K562 (cell line): ENCODE measurements around the gene MARCHF11. TPM values are rescaled to one million over a fixed set of nuclear protein-coding genes. Genes with fewer than 3 reads are reported as not detected.

ENCODE experiments used
- ATAC-seq: fragments of 200-7000 bp; cut with Tn5 transposase; 3 replicates; pipeline ENCODE4 v1.9.1; 2020; ENCODE audit warnings: moderate library complexity
- BruUV-seq: library from RNA; stranded (reverse); fragments of 400-500 nt; replicated peaks from 2 replicates; lab custom pipeline; 2021; lab: Mats Ljungman, UMichigan
- CTCF ChIA-PET: fragments of 300-600 bp; formaldehyde crosslinking; extraction: SDS; loops from one replicate; lab custom pipeline; 2021; ENCODE audit warnings: low intra/inter-chr PET ratio; lab: Yijun Ruan, JAX
- POLR2A ChIA-PET: fragments of 300-600, 350-650 bp; sonication (Branson Sonifier 250); formaldehyde crosslinking; extraction: SDS; loops from one replicate; lab custom pipeline; 2021; ENCODE audit warnings: antibody characterized with exemption, inconsistent platforms; lab: Yijun Ruan, JAX
- DNase-seq, 4 experiments: peaks; one replicate each; pipeline versions ENCODE4 v3.0.0 to v3.0.0-alpha.2; 2011 to 2018; ENCODE audit warnings: low spot score in 3 of 4, mixed read lengths in 3 of 4; ENCODE audit errors: extremely low read depth in 1 of 4
- FAIRE-seq: peaks from 2 replicates; lab custom pipeline; 2011; peaks lifted over from hg19 to GRCh38; lab: Jason Lieb, UNC
- H2AFZ ChIP-seq: 2 replicates; pipeline ENCODE4 v1.6.0; 2011; ENCODE audit warnings: low read depth, low read length, control low read depth, inconsistent platforms
- H3K27ac ChIP-seq: fragments of 200-600 bp; 3 replicates; pipeline ENCODE4 v1.8.0; 2011; ENCODE audit warnings: low read depth, mild to moderate bottlenecking, control low read depth, inconsistent platforms, low read length, moderate library complexity, mixed read lengths; ENCODE audit errors: extremely low read depth
- H3K27me3 ChIP-seq, 2 experiments: fragments of 300-600 bp in 1 of 2; 2 replicates in 1 of 2; 3 replicates in 1 of 2; pipeline versions ENCODE4 v1.6.0 to v1.8.0; 2011; ENCODE audit warnings: inconsistent platforms in 2 of 2, low read length in 2 of 2, mild to moderate bottlenecking in 1 of 2, mixed read lengths in 1 of 2, moderate library complexity in 1 of 2; ENCODE audit not compliant: control insufficient read depth in 2 of 2, insufficient read depth in 2 of 2
- H3K36me3 ChIP-seq: fragments of 300-600 bp; 3 replicates; pipeline ENCODE4 v1.8.0; 2011; ENCODE audit warnings: mild to moderate bottlenecking, low read length, inconsistent platforms; ENCODE audit not compliant: control insufficient read depth, insufficient read depth
- H3K4me1 ChIP-seq, 2 experiments: fragments of 200-600 bp in 1 of 2; replicated peaks in 1 of 2; 2 replicates in 1 of 2; 3 replicates in 1 of 2; pipeline versions ENCODE4 v1.5.1 to v1.8.0; 2011; ENCODE audit warnings: inconsistent platforms in 2 of 2, low read length in 2 of 2, mild to moderate bottlenecking in 1 of 2, mixed read lengths in 1 of 2, moderate library complexity in 1 of 2; ENCODE audit not compliant: control insufficient read depth in 2 of 2, insufficient read depth in 2 of 2
- H3K4me2 ChIP-seq: 2 replicates; pipeline ENCODE4 v1.6.1; 2011; ENCODE audit warnings: low read length, control low read depth, inconsistent platforms, mixed read lengths; ENCODE audit not compliant: insufficient read depth
- H3K4me3 ChIP-seq: fragments of 200-600 bp; sonication (generic), shearing (Covaris generic); 2 replicates; pipeline ENCODE4 v1.5.1; 2016; ENCODE audit warnings: control low read depth, inconsistent platforms
- H3K79me2 ChIP-seq: fragments of 200-600 bp; 3 replicates; pipeline ENCODE4 v1.8.0; 2011; ENCODE audit warnings: low read length, inconsistent platforms; ENCODE audit not compliant: control insufficient read depth, insufficient read depth
- H3K9ac ChIP-seq, 2 experiments: 2 replicates each; pipeline versions ENCODE4 v1.6.0 to v1.6.1; 2011; ENCODE audit warnings: low read depth in 2 of 2, low read length in 2 of 2, control low read depth in 1 of 2, inconsistent platforms in 1 of 2, mild to moderate bottlenecking in 1 of 2, mixed read lengths in 1 of 2; ENCODE audit not compliant: insufficient read depth in 1 of 2
- H3K9me1 ChIP-seq: one replicate; pipeline ENCODE4 v1.6.0; 2011; ENCODE audit warnings: inconsistent platforms, mild to moderate bottlenecking, low read length, moderate library complexity; ENCODE audit not compliant: control insufficient read depth, insufficient read depth
- H3K9me3 ChIP-seq: replicated peaks from 2 replicates; pipeline ENCODE4 v1.5.1; 2011; ENCODE audit warnings: low read depth, low read length, inconsistent platforms; ENCODE audit not compliant: control insufficient read depth, insufficient read depth
- H4K20me1 ChIP-seq: replicated peaks from 2 replicates; pipeline ENCODE4 v1.6.1; 2011; ENCODE audit warnings: low read length, inconsistent platforms, mixed read lengths; ENCODE audit not compliant: control insufficient read depth, insufficient read depth
- EWSR1 ChIP-seq: fragments of 450-650 bp; IDR thresholded peaks from 2 replicates; pipeline ENCODE4 v1.6.1; 2018; ENCODE audit warnings: borderline replicate concordance, mild to moderate bottlenecking, low read depth, moderate library complexity; ENCODE audit not compliant: partially characterized antibody
- HDAC1 ChIP-seq, 2 experiments: fragments of 450-650 bp; IDR thresholded peaks; 2 replicates each; pipeline ENCODE4 v1.6.1; 2016 to 2017; ENCODE audit warnings: inconsistent platforms in 1 of 2, mild to moderate bottlenecking in 1 of 2, moderate library complexity in 1 of 2
- ID3 ChIP-seq, 2 experiments: fragments of 250-450 bp in 1 of 2; fragments of 450-650 bp in 1 of 2; sonication (Bioruptor Pico) in 1 of 2; IDR thresholded peaks; 2 replicates each; pipeline versions ENCODE4 v1.6.1 to v1.8.0; 2016 to 2021; ENCODE audit warnings: mild to moderate bottlenecking in 2 of 2, moderate library complexity in 2 of 2, missing compliant biosample characterization in 1 of 2, missing genetic modification characterization in 1 of 2
- KLF6 ChIP-seq: fragments of 250-450 bp; sonication (Bioruptor Pico); IDR thresholded peaks from 2 replicates; pipeline ENCODE4 v1.4.0; 2020; ENCODE audit warnings: mild to moderate bottlenecking, moderate library complexity, borderline replicate concordance
- MIER1 ChIP-seq: fragments of 450-650 bp; IDR thresholded peaks from 2 replicates; pipeline ENCODE4 v1.6.1; 2016; ENCODE audit warnings: antibody characterized with exemption, mild to moderate bottlenecking, low read depth
- NFIC ChIP-seq: fragments of 450-650 bp; IDR thresholded peaks from 2 replicates; pipeline ENCODE4 v1.6.1; 2017; ENCODE audit warnings: mild to moderate bottlenecking, inconsistent platforms
- NR3C1 ChIP-seq: sonication (generic); formaldehyde crosslinking; IDR thresholded peaks from 2 replicates; pipeline ENCODE4 v1.8.1; 2022; ENCODE audit warnings: missing genetic modification reagents
- PCBP2 ChIP-seq: fragments of 200-400 bp; formaldehyde crosslinking; IDR thresholded peaks from 2 replicates; pipeline ENCODE4 v1.6.1; 2018; ENCODE audit warnings: low read length, low read depth, mild to moderate bottlenecking, moderate library complexity; ENCODE audit not compliant: poor library complexity, severe bottlenecking
- TARDBP ChIP-seq: fragments of 450-650 bp; IDR thresholded peaks from 2 replicates; pipeline ENCODE4 v1.6.1; 2016
- TEAD4 ChIP-seq, 2 experiments: sonication (generic) in 1 of 2; formaldehyde crosslinking in 1 of 2; IDR thresholded peaks; 2 replicates each; pipeline versions ENCODE4 v1.6.1 to v1.8.0; 2012 to 2022; ENCODE audit warnings: borderline replicate concordance in 1 of 2, inconsistent platforms in 1 of 2, low read length in 1 of 2, mild to moderate bottlenecking in 1 of 2, missing genetic modification reagents in 1 of 2
- ZNF146 ChIP-seq: IDR thresholded peaks from one replicate; pipeline ENCODE4 v1.6.1; 2018; ENCODE audit warnings: missing compliant biosample characterization; ENCODE audit not compliant: unreplicated experiment
- ZNF316 ChIP-seq: fragments of 450-650 bp; IDR thresholded peaks from 2 replicates; pipeline ENCODE4 v1.6.1; 2016
- ZNF354B ChIP-seq: fragments of 250-450 bp; sonication (Bioruptor Pico); IDR thresholded peaks from 2 replicates; pipeline ENCODE4 v1.4.0; 2020
- WGBS: fragments of 100-300 bp; shearing (Covaris generic); methylation state at CpG from one replicate; pipeline ENCODE4 v1.1.6; 2016; ENCODE audit warnings: low coverage, mixed read lengths; ENCODE audit not compliant: insufficient coverage; ENCODE audit errors: missing lambda C conversion rate; 5-methylcytosine and 5-hydroxymethylcytosine counted together
- in situ Hi-C: fragments of 300-500 bp; cut with MboI; formaldehyde crosslinking; loops from 4 replicates; pipeline ENCODE4 v1.15.0; 2018; ENCODE audit warnings: inconsistent platforms, mixed read lengths
- intact Hi-C: fragments of 100-400 bp; cut with micrococcal nuclease; formaldehyde crosslinking; loops from 2 replicates; pipeline ENCODE4 v1.14.2; 2022
- polyA plus RNA-seq, 8 experiments: library from polyadenylated mRNA; depleted of rRNA in 4 of 8; stranded (reverse) in 5 of 8; unstranded in 3 of 8; fragments of >200 nt; fragmentation: Nextera tagmentation in 2 of 8; fragmentation: Illumina TruSeq in 1 of 8; extraction: Ambion mirVana in 2 of 8; extraction: Trizol in 1 of 8; gene quantifications; 2 replicates each; pipeline versions ENCODE4 v1.2.1 to v1.2.3, GENCODE V29; 2011 to 2014; ENCODE audit warnings: inconsistent platforms in 1 of 8, missing spikeins in 1 of 8
- total RNA-seq, 7 experiments: library from RNA; depleted of rRNA in 6 of 7; stranded (reverse); fragments of >200 nt in 6 of 7; fragmentation: Illumina TruSeq in 2 of 7; extraction: Trizol in 2 of 7; gene quantifications; 2 replicates each; pipeline versions ENCODE4 v1.2.1 to v1.2.3, GENCODE V29; 2011 to 2021; ENCODE audit warnings: low replicate concordance in 1 of 7

The MARCHF11 gene
- total and polyA plus RNA-seq, 9 of the 15 experiments (the other 6 are each of a cell fraction or from before 2014, with no cell fraction given): not detected

GRCh38 chr5:16028708-16029107 lies 150.9 kb downstream of the MARCHF11 start:
- CTCF ChIA-PET: no interaction called here
- Histone ChIP-seq H3K4me1 (no peaks in the 10 kb centered on the region), H4K20me1 (no peaks in the 10 kb centered on the region), H2AFZ (no peak overlapping the region), H3K4me3 (no peak overlapping the region), H3K9me3 (no peaks in the 10 kb centered on the region), H3K79me2 (no peaks in the 10 kb centered on the region), H3K9ac (no peak overlapping the region), H3K36me3 (no peaks in the 10 kb centered on the region), H3K4me2 (no peak overlapping the region), H3K27ac (no peak overlapping the region), H3K9me1 (no peaks in the 10 kb centered on the region), H3K27me3 (no peaks in the 10 kb centered on the region)
- DNase-seq: no peak
- no TSS peak for BruUV-seq
- TF ChIP-seq NR3C1 (CRISPR knock-in tag) (no peak), ZNF354B (no peak), MIER1 (no peak), ZNF146 (CRISPR knock-in tag) (no peak), EWSR1 (no peak), ID3 (CRISPR knock-in tag; IDR thresholded peaks at IDR 0.05) (no peak), ID3 (tag; IDR thresholded peaks at IDR 0.05) (no peak), ZNF316 (no peak), HDAC1 (IDR thresholded peaks at IDR 0.05) (no peak), TARDBP (no peak), NFIC (no peak), TEAD4 (IDR thresholded peaks at IDR 0.05; ENCODE audit: low read length) (no peak), TEAD4 (CRISPR knock-in tag; IDR thresholded peaks at IDR 0.05; ENCODE audit: borderline replicate concordance) (no peak), KLF6 (CRISPR knock-in tag) (no peak), PCBP2 (no peak)
- POLR2A ChIA-PET: no interaction called here
- 0% methylated on average over 3 of the region's 3 CpGs for WGBS
- no peak for FAIRE-seq
- no peak for ATAC-seq
- intact Hi-C loops: no loop called here
- in situ Hi-C loops: no loop called here
